K562 (cell line): ENCODE results near the gene S100G. TPM values are rescaled to one million over a fixed set of nuclear protein-coding genes. Genes with fewer than 3 reads are reported as not detected.

Experiments used
- ATAC-seq: fragments of 200-7000 bp; cut with Tn5 transposase; 3 replicates; pipeline ENCODE4 v1.9.1; 2020; ENCODE audit warnings: moderate library complexity
- BruUV-seq: library from RNA; stranded (reverse); fragments of 400-500 nt; replicated peaks from 2 replicates; lab custom pipeline; 2021; lab: Mats Ljungman, UMichigan
- CTCF ChIA-PET: fragments of 300-600 bp; formaldehyde crosslinking; extraction: SDS; loops from one replicate; lab custom pipeline; 2021; ENCODE audit warnings: low intra/inter-chr PET ratio; lab: Yijun Ruan, JAX
- POLR2A ChIA-PET: fragments of 300-600, 350-650 bp; sonication (Branson Sonifier 250); formaldehyde crosslinking; extraction: SDS; loops from one replicate; lab custom pipeline; 2021; ENCODE audit warnings: antibody characterized with exemption, inconsistent platforms; lab: Yijun Ruan, JAX
- DNase-seq, 4 experiments: peaks; one replicate each; pipeline versions ENCODE4 v3.0.0 to v3.0.0-alpha.2; 2011 to 2018; ENCODE audit warnings: low spot score in 3 of 4, mixed read lengths in 3 of 4; ENCODE audit errors: extremely low read depth in 1 of 4
- FAIRE-seq: peaks from 2 replicates; lab custom pipeline; 2011; peaks lifted over from hg19 to GRCh38; lab: Jason Lieb, UNC
- H2AFZ ChIP-seq: 2 replicates; pipeline ENCODE4 v1.6.0; 2011; ENCODE audit warnings: low read depth, low read length, control low read depth, inconsistent platforms
- H3K27ac ChIP-seq: fragments of 200-600 bp; 3 replicates; pipeline ENCODE4 v1.8.0; 2011; ENCODE audit warnings: low read depth, mild to moderate bottlenecking, control low read depth, inconsistent platforms, low read length, moderate library complexity, mixed read lengths; ENCODE audit errors: extremely low read depth
- H3K27me3 ChIP-seq, 2 experiments: fragments of 300-600 bp in 1 of 2; 2 replicates in 1 of 2; 3 replicates in 1 of 2; pipeline versions ENCODE4 v1.6.0 to v1.8.0; 2011; ENCODE audit warnings: inconsistent platforms in 2 of 2, low read length in 2 of 2, mild to moderate bottlenecking in 1 of 2, mixed read lengths in 1 of 2, moderate library complexity in 1 of 2; ENCODE audit not compliant: control insufficient read depth in 2 of 2, insufficient read depth in 2 of 2
- H3K36me3 ChIP-seq: fragments of 300-600 bp; 3 replicates; pipeline ENCODE4 v1.8.0; 2011; ENCODE audit warnings: mild to moderate bottlenecking, low read length, inconsistent platforms; ENCODE audit not compliant: control insufficient read depth, insufficient read depth
- H3K4me1 ChIP-seq, 2 experiments: fragments of 200-600 bp in 1 of 2; replicated peaks in 1 of 2; 2 replicates in 1 of 2; 3 replicates in 1 of 2; pipeline versions ENCODE4 v1.5.1 to v1.8.0; 2011; ENCODE audit warnings: inconsistent platforms in 2 of 2, low read length in 2 of 2, mild to moderate bottlenecking in 1 of 2, mixed read lengths in 1 of 2, moderate library complexity in 1 of 2; ENCODE audit not compliant: control insufficient read depth in 2 of 2, insufficient read depth in 2 of 2
- H3K4me2 ChIP-seq: 2 replicates; pipeline ENCODE4 v1.6.1; 2011; ENCODE audit warnings: low read length, control low read depth, inconsistent platforms, mixed read lengths; ENCODE audit not compliant: insufficient read depth
- H3K4me3 ChIP-seq: fragments of 200-600 bp; sonication (generic), shearing (Covaris generic); 2 replicates; pipeline ENCODE4 v1.5.1; 2016; ENCODE audit warnings: control low read depth, inconsistent platforms
- H3K79me2 ChIP-seq: fragments of 200-600 bp; 3 replicates; pipeline ENCODE4 v1.8.0; 2011; ENCODE audit warnings: low read length, inconsistent platforms; ENCODE audit not compliant: control insufficient read depth, insufficient read depth
- H3K9ac ChIP-seq, 2 experiments: 2 replicates each; pipeline versions ENCODE4 v1.6.0 to v1.6.1; 2011; ENCODE audit warnings: low read depth in 2 of 2, low read length in 2 of 2, control low read depth in 1 of 2, inconsistent platforms in 1 of 2, mild to moderate bottlenecking in 1 of 2, mixed read lengths in 1 of 2; ENCODE audit not compliant: insufficient read depth in 1 of 2
- H3K9me1 ChIP-seq: one replicate; pipeline ENCODE4 v1.6.0; 2011; ENCODE audit warnings: inconsistent platforms, mild to moderate bottlenecking, low read length, moderate library complexity; ENCODE audit not compliant: control insufficient read depth, insufficient read depth
- H3K9me3 ChIP-seq: replicated peaks from 2 replicates; pipeline ENCODE4 v1.5.1; 2011; ENCODE audit warnings: low read depth, low read length, inconsistent platforms; ENCODE audit not compliant: control insufficient read depth, insufficient read depth
- H4K20me1 ChIP-seq: replicated peaks from 2 replicates; pipeline ENCODE4 v1.6.1; 2011; ENCODE audit warnings: low read length, inconsistent platforms, mixed read lengths; ENCODE audit not compliant: control insufficient read depth, insufficient read depth
- GTF2F1 ChIP-seq: IDR thresholded peaks from 2 replicates; pipeline ENCODE4 v1.6.1; 2011; ENCODE audit warnings: low read depth, low read length, improper control_type of control experiment
- HNRNPH1 ChIP-seq: fragments of 200-400 bp; formaldehyde crosslinking; optimal IDR thresholded peaks from 2 replicates; pipeline ENCODE3; 2017; ENCODE audit warnings: low read depth, mild to moderate bottlenecking, low read length, moderate library complexity
- KAT7 ChIP-seq: sonication (generic); formaldehyde crosslinking; IDR thresholded peaks from 2 replicates; pipeline ENCODE4 v1.8.0; 2022; ENCODE audit warnings: missing genetic modification reagents, mild to moderate bottlenecking, borderline replicate concordance
- MTA1 ChIP-seq: fragments of 450-650 bp; IDR thresholded peaks from 2 replicates; pipeline ENCODE4 v1.6.1; 2017; ENCODE audit warnings: borderline replicate concordance
- NFATC3 ChIP-seq: fragments of 450-650 bp; IDR thresholded peaks from 2 replicates; pipeline ENCODE4 v1.6.1; 2017; ENCODE audit warnings: mild to moderate bottlenecking
- NR3C1 ChIP-seq: sonication (generic); formaldehyde crosslinking; IDR thresholded peaks from 2 replicates; pipeline ENCODE4 v1.8.1; 2022; ENCODE audit warnings: missing genetic modification reagents
- PHF21A ChIP-seq: fragments of 450-650 bp; IDR thresholded peaks from 2 replicates; pipeline ENCODE4 v1.6.1; 2017; ENCODE audit warnings: low read depth, borderline replicate concordance
- PYGO2 ChIP-seq: fragments of 450-650 bp; IDR thresholded peaks from 2 replicates; pipeline ENCODE4 v1.6.1; 2016; ENCODE audit warnings: mild to moderate bottlenecking, missing genetic modification characterization, moderate library complexity, missing compliant biosample characterization
- RBM22 ChIP-seq: fragments of 200-400 bp; formaldehyde crosslinking; IDR thresholded peaks from 2 replicates; pipeline ENCODE4 v1.6.1; 2018; ENCODE audit warnings: low read length, low read depth; ENCODE audit not compliant: poor library complexity, severe bottlenecking
- SRF ChIP-seq, 2 experiments: fragments of 250-450, 450-650 bp in 1 of 2; sonication (Bioruptor Pico) in 1 of 2; sonication (generic) in 1 of 2; formaldehyde crosslinking; IDR thresholded peaks; 2 replicates each; pipeline versions ENCODE4 v1.5.0 to v1.5.1; 2020 to 2022; ENCODE audit warnings: mild to moderate bottlenecking in 1 of 2, missing genetic modification reagents in 1 of 2
- TFAP4 ChIP-seq: sonication (generic); formaldehyde crosslinking; IDR thresholded peaks from 2 replicates; pipeline ENCODE4 v1.8.0; 2022; ENCODE audit warnings: missing genetic modification reagents, mild to moderate bottlenecking, moderate library complexity, borderline replicate concordance
- XRCC3 ChIP-seq: fragments of 450-650 bp; IDR thresholded peaks from 2 replicates; pipeline ENCODE4 v1.6.1; 2017; ENCODE audit warnings: mild to moderate bottlenecking, moderate library complexity
- ZSCAN29 ChIP-seq: fragments of 450-650 bp; IDR thresholded peaks from 2 replicates; pipeline ENCODE4 v1.6.1; 2017
- ZSCAN32 ChIP-seq: fragments of 450-650 bp; formaldehyde crosslinking; IDR thresholded peaks from 2 replicates; pipeline ENCODE4 v1.4.0; 2020; ENCODE audit warnings: mild to moderate bottlenecking, moderate library complexity
- WGBS: fragments of 100-300 bp; shearing (Covaris generic); methylation state at CpG from one replicate; pipeline ENCODE4 v1.1.6; 2016; ENCODE audit warnings: low coverage, mixed read lengths; ENCODE audit not compliant: insufficient coverage; ENCODE audit errors: missing lambda C conversion rate; 5-methylcytosine and 5-hydroxymethylcytosine counted together
- in situ Hi-C: fragments of 300-500 bp; cut with MboI; formaldehyde crosslinking; loops from 4 replicates; pipeline ENCODE4 v1.15.0; 2018; ENCODE audit warnings: inconsistent platforms, mixed read lengths
- intact Hi-C: fragments of 100-400 bp; cut with micrococcal nuclease; formaldehyde crosslinking; loops from 2 replicates; pipeline ENCODE4 v1.14.2; 2022
- polyA plus RNA-seq, 8 experiments: library from polyadenylated mRNA; depleted of rRNA in 4 of 8; stranded (reverse) in 5 of 8; unstranded in 3 of 8; fragments of >200 nt; fragmentation: Nextera tagmentation in 2 of 8; fragmentation: Illumina TruSeq in 1 of 8; extraction: Ambion mirVana in 2 of 8; extraction: Trizol in 1 of 8; gene quantifications; 2 replicates each; pipeline versions ENCODE4 v1.2.1 to v1.2.3, GENCODE V29; 2011 to 2014; ENCODE audit warnings: inconsistent platforms in 1 of 8, missing spikeins in 1 of 8
- total RNA-seq, 7 experiments: library from RNA; depleted of rRNA in 6 of 7; stranded (reverse); fragments of >200 nt in 6 of 7; fragmentation: Illumina TruSeq in 2 of 7; extraction: Trizol in 2 of 7; gene quantifications; 2 replicates each; pipeline versions ENCODE4 v1.2.1 to v1.2.3, GENCODE V29; 2011 to 2021; ENCODE audit warnings: low replicate concordance in 1 of 7
- TF ChIP-seq, protein P1 (sequence below): fragments of 250-450 bp; sonication (Bioruptor Pico); IDR thresholded peaks from 2 replicates; pipeline ENCODE4 v1.5.0; 2021; ENCODE audit warnings: mild to moderate bottlenecking, borderline replicate concordance
- TF ChIP-seq, protein P2 (sequence below): sonication (generic); formaldehyde crosslinking; IDR thresholded peaks from 2 replicates; pipeline ENCODE4 v1.5.0; 2020; ENCODE audit warnings: missing genetic modification reagents
- TF ChIP-seq, protein P3 (sequence below), 2 experiments: fragments of 450-650 bp in 1 of 2; IDR thresholded peaks; 2 replicates each; pipeline ENCODE4 v1.6.1; 2011 to 2017; ENCODE audit warnings: low read depth in 2 of 2, antibody characterized with exemption in 1 of 2, borderline replicate concordance in 1 of 2, low read length in 1 of 2, mild to moderate bottlenecking in 1 of 2, mixed read lengths in 1 of 2; ENCODE audit not compliant: control insufficient read depth in 1 of 2

The S100G gene
- total and polyA plus RNA-seq, 9 of the 15 experiments (the other 6 are each of a cell fraction or from before 2014, with no cell fraction given): not detected

DNA sequence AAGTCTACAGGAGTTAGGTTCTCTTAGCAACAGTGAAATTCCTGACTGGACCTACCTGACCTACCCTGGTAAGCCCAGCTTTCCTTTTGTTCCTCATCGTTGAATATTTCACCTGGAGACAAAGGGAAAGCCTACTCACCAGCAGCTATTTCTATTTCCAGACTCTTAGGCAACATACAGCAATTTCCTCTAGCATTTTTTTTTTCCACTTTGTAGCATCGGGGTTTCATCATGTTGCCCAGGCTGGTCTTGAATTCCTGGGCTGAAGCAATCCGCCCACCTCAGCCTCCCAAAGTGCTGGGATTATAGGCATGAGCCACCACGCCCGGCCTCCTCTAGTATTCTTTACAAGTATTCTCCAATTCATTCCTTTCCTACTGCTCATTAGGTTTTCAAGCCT lies 6.8 kb upstream of the S100G start:
- no peak for TF ChIP-seq MTA1
- no peak for TF ChIP-seq NR3C1 (CRISPR knock-in tag)
- TF ChIP-seq PYGO2 (tag): no peak
- TF ChIP-seq, protein P1, sequence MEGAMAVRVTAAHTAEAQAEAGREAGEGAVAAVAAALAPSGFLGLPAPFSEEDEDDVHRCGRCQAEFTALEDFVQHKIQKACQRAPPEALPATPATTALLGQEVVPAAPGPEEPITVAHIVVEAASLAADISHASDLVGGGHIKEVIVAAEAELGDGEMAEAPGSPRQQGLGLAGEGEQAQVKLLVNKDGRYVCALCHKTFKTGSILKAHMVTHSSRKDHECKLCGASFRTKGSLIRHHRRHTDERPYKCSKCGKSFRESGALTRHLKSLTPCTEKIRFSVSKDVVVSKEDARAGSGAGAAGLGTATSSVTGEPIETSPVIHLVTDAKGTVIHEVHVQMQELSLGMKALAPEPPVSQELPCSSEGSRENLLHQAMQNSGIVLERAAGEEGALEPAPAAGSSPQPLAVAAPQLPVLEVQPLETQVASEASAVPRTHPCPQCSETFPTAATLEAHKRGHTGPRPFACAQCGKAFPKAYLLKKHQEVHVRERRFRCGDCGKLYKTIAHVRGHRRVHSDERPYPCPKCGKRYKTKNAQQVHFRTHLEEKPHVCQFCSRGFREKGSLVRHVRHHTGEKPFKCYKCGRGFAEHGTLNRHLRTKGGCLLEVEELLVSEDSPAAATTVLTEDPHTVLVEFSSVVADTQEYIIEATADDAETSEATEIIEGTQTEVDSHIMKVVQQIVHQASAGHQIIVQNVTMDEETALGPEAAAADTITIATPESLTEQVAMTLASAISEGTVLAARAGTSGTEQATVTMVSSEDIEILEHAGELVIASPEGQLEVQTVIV (CRISPR knock-in tag): no peak
- no peak for TF ChIP-seq TFAP4 (CRISPR knock-in tag)
- TF ChIP-seq PHF21A: no peak
- TF ChIP-seq KAT7 (CRISPR knock-in tag): no peak
- no peak for TF ChIP-seq HNRNPH1
- no peak for TF ChIP-seq GTF2F1
- no peak for TF ChIP-seq ZSCAN32 (CRISPR knock-in tag)
- TF ChIP-seq ZSCAN29: no peak
- TF ChIP-seq NFATC3: no peak
- TF ChIP-seq XRCC3: no peak
- TF ChIP-seq, protein P2, sequence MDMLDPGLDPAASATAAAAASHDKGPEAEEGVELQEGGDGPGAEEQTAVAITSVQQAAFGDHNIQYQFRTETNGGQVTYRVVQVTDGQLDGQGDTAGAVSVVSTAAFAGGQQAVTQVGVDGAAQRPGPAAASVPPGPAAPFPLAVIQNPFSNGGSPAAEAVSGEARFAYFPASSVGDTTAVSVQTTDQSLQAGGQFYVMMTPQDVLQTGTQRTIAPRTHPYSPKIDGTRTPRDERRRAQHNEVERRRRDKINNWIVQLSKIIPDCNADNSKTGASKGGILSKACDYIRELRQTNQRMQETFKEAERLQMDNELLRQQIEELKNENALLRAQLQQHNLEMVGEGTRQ: no peak
- TF ChIP-seq RBM22: no peak
- TF ChIP-seq SRF (CRISPR knock-in tag; IDR thresholded peaks at IDR 0.05): no peak
- TF ChIP-seq, protein P3, sequence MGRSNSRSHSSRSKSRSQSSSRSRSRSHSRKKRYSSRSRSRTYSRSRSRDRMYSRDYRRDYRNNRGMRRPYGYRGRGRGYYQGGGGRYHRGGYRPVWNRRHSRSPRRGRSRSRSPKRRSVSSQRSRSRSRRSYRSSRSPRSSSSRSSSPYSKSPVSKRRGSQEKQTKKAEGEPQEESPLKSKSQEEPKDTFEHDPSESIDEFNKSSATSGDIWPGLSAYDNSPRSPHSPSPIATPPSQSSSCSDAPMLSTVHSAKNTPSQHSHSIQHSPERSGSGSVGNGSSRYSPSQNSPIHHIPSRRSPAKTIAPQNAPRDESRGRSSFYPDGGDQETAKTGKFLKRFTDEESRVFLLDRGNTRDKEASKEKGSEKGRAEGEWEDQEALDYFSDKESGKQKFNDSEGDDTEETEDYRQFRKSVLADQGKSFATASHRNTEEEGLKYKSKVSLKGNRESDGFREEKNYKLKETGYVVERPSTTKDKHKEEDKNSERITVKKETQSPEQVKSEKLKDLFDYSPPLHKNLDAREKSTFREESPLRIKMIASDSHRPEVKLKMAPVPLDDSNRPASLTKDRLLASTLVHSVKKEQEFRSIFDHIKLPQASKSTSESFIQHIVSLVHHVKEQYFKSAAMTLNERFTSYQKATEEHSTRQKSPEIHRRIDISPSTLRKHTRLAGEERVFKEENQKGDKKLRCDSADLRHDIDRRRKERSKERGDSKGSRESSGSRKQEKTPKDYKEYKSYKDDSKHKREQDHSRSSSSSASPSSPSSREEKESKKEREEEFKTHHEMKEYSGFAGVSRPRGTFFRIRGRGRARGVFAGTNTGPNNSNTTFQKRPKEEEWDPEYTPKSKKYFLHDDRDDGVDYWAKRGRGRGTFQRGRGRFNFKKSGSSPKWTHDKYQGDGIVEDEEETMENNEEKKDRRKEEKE (IDR thresholded peaks at IDR 0.05; ENCODE audit: borderline replicate concordance in 1 of 2, control insufficient read depth in 1 of 2, low read depth in 2 of 2, low read length in 1 of 2): no peak
- no peaks in the 10 kb centered on the region for H3K9me3 ChIP-seq
- H3K79me2 ChIP-seq: no peaks in the 10 kb centered on the region
- in situ Hi-C loops: no loop called here
- ChIA-PET CTCF (no interaction called here), POLR2A (no interaction called here)
- peaks cover 2 to 6% of the 10 kb centered on the region in 2 experiments; a peak in 3 of 5 replicates for H3K4me1 ChIP-seq
- H3K4me2 ChIP-seq: no peak overlapping the region
- 87% methylated on average over 5 of the region's 5 CpGs for WGBS
- H3K27me3 ChIP-seq: no peaks in the 10 kb centered on the region
- BruUV-seq: no TSS peak
- intact Hi-C loops: no loop called here
- no peak overlapping the region for H3K9ac ChIP-seq
- H4K20me1 ChIP-seq: no peaks in the 10 kb centered on the region
- FAIRE-seq: no peak
- no peak for DNase-seq
- no peak overlapping the region for H2AFZ ChIP-seq
- H3K4me3 ChIP-seq: no peak overlapping the region
- no peaks in the 10 kb centered on the region for H3K9me1 ChIP-seq
- no peak overlapping the region for H3K27ac ChIP-seq
- H3K36me3 ChIP-seq: no peaks in the 10 kb centered on the region
- no peak for ATAC-seq
